GM23338 (cell line): ENCODE data around the gene SLC6A3.

Source experiments
- CREB1 ChIP-seq: fragments of 250-450 bp; sonication (Bioruptor Pico); IDR thresholded peaks from 2 replicates; pipeline ENCODE4 v1.5.0; 2020; ENCODE audit warnings: low read depth, mild to moderate bottlenecking, moderate library complexity
- CTCF ChIP-seq, 2 experiments: fragments of 200-600 bp in 1 of 2; sonication (generic) in 1 of 2; conservative IDR thresholded peaks; 2 replicates each; pipeline versions ENCODE4 v1.5.1 to v1.6.1; 2016 to 2017; ENCODE audit warnings: antibody characterized with exemption in 2 of 2, low read depth in 2 of 2, mild to moderate bottlenecking in 2 of 2, moderate library complexity in 1 of 2
- EZH2 ChIP-seq: fragments of 200-600 bp; sonication (generic); IDR thresholded peaks from one replicate; pipeline ENCODE4 v1.8.0; 2017; ENCODE audit warnings: antibody characterized with exemption, mild to moderate bottlenecking, low read depth; ENCODE audit not compliant: unreplicated experiment
- EZH2phosphoT487 ChIP-seq: fragments of 200-600 bp; sonication (generic); IDR thresholded peaks from one replicate; pipeline ENCODE4 v1.8.1; 2018; ENCODE audit warnings: antibody characterized with exemption; ENCODE audit not compliant: unreplicated experiment
- POLR2AphosphoS5 ChIP-seq: IDR thresholded peaks from 2 replicates; pipeline ENCODE4 v1.6.1; 2016; ENCODE audit warnings: antibody characterized with exemption, low read depth

- TF ChIP-seq CTCF (conservative IDR thresholded peaks at IDR 0.05; ENCODE audit: low read depth in 2 of 2) (no peak), CREB1 (CRISPR knock-in tag) (no peak), POLR2AphosphoS5 (no peak), EZH2 (no peak), EZH2phosphoT487 (no peak)
Observed at GRCh38 chr5:1360861-1361260, 84.4 kb downstream of the SLC6A3 start.
